Measurements from ENCODE around the gene RAB3C.

RAB3C gene

DNA sequence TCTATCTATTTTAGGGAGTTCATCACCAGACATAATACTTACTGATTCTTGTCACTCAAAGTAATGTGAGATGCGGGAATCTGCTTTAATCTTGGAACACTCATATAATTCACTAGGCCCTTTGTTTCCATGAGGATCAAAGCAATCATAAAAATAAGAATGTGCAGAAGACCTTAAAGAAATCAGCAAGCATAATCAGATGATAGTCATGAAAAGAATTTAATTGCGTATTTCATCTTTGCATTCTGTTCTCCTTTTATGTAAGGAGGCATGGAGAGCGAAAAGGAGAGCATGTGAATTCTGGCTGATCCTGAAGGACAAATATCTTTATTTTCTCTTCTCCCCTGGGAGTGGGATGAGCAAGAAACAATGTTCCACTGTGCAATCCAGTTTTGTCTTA is 128.0 kb downstream of the RAB3C start:
- TF ChIP-seq CTCF (IDR thresholded peaks at IDR 0.05; ENCODE audit: extremely low read depth, missing control alignments): no peak
- no peak for DNase-seq (ENCODE audit: low spot score)

- DNase-seq (ENCODE audit: low spot score): no peak
- TF ChIP-seq CTCF (IDR thresholded peaks at IDR 0.05; ENCODE audit: extremely low read depth, missing control alignments): no peak
Observed at GRCh38 chr5:58711965-58712364, 129.1 kb downstream of the RAB3C start.

GRCh38 chr5:58714046-58714445 is 131.2 kb downstream of the RAB3C start:
- no peak for DNase-seq (ENCODE audit: low spot score)
- no peak for TF ChIP-seq CTCF (IDR thresholded peaks at IDR 0.05; ENCODE audit: extremely low read depth, missing control alignments)

GRCh38 chr5:58715997-58716656 is 133.3 kb downstream of the RAB3C start:
- DNase-seq (ENCODE audit: low spot score): no peak
- no peak for TF ChIP-seq CTCF (IDR thresholded peaks at IDR 0.05; ENCODE audit: extremely low read depth, missing control alignments)

DNA sequence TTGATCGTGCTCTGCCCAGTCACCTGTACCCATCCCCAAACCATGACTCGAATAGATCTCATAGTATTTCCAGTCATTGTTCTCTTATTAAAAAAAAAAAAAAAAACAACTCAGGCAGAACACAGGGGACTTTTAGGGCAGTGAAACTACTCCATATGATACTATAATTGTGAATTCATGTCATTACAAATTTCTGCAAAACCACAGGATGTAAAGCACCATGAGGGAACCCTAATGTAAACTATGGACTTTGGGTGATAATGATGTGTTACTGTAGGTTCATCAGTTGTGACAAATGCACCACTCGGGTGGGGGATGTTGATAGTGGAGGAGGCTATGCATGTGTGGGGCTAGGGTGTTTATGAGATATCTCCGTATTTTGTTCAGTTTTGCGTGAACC is 133.8 kb downstream of the RAB3C start:
- no peak for DNase-seq (ENCODE audit: low spot score)

DNA sequence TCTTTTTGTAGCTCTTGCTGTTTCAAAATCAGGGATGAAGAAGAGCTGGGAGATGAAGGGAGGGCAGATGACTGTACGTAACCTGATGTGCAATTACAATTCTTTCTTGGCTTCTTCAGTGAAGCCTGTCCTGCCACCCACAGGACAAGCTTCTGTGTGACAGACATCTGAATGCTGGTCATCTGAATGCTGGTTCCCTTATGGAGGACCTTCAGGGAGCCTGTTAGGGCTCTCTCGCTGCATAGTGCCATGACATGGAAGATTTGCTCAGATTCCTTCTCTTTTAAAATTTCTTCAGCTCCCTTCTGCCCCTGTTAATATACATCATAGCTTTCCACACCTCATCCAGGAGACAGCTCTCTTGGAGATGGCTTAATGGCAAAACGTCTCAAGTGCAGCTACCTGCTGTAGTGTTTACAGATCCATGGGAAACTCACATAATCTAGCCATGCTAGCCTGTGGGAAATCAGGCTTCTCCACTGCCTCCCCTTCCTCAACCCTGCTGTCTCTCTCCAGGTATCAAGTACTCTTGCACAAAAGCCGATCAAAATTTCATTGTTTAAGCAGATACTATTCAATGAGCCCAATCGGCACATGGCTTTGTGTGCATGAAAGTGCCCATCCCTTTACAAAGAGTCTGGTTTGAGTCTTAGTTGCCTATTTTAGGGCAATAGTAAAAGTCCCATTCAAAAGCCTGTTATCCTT is 134.6 kb downstream of the RAB3C start:
- DNase-seq (ENCODE audit: low spot score): no peak
- no peak for TF ChIP-seq CTCF (IDR thresholded peaks at IDR 0.05; ENCODE audit: extremely low read depth, missing control alignments)

More for the DNA sequence above, 133.8 kb downstream of the RAB3C start:
- no peak for TF ChIP-seq CTCF (IDR thresholded peaks at IDR 0.05; ENCODE audit: extremely low read depth, missing control alignments)

GRCh38 chr5:58718269-58718978 is 135.5 kb downstream of the RAB3C start:
- DNase-seq (ENCODE audit: low spot score): no peak
- no peak for TF ChIP-seq CTCF (IDR thresholded peaks at IDR 0.05; ENCODE audit: extremely low read depth, missing control alignments)

Data from GM20000 (cell line).